ENCODE results near the gene BAX.

Gene BAX

DNA sequence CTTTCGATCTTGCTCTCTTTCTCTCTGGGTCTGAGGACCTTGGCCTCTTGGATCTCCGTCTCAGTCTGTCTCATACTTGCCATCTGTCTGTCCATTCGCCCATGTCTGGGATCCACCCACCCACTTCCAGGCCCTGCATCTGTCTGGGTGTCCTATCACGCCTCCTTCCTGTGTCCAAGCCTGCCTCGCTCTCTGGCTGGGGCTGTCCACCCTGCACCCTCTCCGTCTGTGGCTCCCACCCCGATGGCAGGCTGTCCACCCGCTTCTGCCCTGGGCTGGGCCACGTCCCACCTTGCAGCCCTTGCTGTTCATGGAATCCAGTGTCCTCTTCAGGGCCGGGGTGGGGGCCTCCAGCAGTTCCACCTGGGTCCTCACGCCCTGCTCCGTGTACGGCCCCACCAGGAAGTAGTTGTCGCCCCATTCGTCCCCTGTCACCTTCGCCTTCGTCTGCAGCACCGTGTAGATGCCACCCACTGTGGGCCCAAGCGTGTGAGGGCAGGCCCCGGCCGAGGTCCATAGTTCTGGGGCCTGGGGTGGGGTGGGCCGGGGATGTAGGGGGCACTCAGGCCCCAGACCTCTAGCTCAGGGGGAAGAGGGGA lies 36.4 kb downstream of the BAX start:
- no peak overlapping the region for H3K4me3 ChIP-seq (ENCODE audit: low read depth, low read length)
- TF ChIP-seq CTCF (IDR thresholded peaks at IDR 0.05; ENCODE audit: low read depth, low read length) (no peak), POLR2A (IDR thresholded peaks at IDR 0.05; ENCODE audit: extremely low read depth, insufficient read length) (no peak), MYC (IDR thresholded peaks at IDR 0.05; ENCODE audit: low read depth, low read length) (no peak), MAX (IDR thresholded peaks at IDR 0.05; ENCODE audit: low read depth, low read length) (no peak)
- no peak for DNase-seq (ENCODE audit: low read depth)

DNA sequence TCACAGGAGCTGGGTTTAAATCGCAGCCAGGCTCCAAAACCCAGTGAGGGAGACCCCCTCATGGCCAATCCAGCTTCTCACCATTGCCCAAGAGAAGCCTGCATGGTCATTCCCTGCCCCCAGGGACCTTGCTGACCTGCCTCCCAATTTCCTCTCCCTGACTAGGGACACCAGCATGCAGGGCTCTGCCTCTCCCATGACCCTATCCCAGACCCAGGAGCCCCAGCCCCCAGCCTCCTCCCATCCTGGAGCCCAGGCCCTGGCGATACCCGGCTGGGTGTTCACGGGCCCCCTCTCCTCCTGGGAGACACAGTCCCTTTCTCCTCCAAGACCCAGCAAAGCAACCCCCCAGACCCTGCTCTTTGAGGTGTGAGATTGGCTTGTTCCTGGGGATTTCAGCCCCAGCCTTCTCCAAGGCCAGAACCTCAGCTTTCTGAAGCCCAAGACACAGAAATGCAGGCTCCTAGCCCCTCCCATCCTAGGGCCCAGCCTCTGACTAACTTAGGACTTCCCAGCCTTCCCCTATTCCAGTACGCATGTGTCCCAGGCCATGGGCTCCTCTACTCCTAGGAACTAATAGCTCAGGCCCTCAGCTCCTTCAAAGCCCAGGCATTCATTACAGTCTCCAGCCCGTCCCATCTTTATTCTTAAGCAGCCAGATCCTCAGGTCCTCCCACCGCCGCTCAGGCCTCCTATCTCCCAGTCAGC lies 37.4 kb downstream of the BAX start:
- TF ChIP-seq MYC (IDR thresholded peaks at IDR 0.05; ENCODE audit: low read depth, low read length): no peak
- no peak for TF ChIP-seq CTCF (IDR thresholded peaks at IDR 0.05; ENCODE audit: low read depth, low read length)
- no peak for TF ChIP-seq POLR2A (IDR thresholded peaks at IDR 0.05; ENCODE audit: extremely low read depth, insufficient read length)
- no peak for TF ChIP-seq MAX (IDR thresholded peaks at IDR 0.05; ENCODE audit: low read depth, low read length)
- DNase-seq (ENCODE audit: low read depth): peak; percentile 62
- peak overlapping the region; percentile 92 for H3K4me3 ChIP-seq (ENCODE audit: low read depth, low read length)

- TF ChIP-seq POLR2A (IDR thresholded peaks at IDR 0.05; ENCODE audit: extremely low read depth, insufficient read length) (no peak), CTCF (IDR thresholded peaks at IDR 0.05; ENCODE audit: low read depth, low read length) (no peak), MYC (IDR thresholded peaks at IDR 0.05; ENCODE audit: low read depth, low read length) (no peak)
- H3K4me3 ChIP-seq (ENCODE audit: low read depth, low read length): peak overlapping the region; percentile 92
- DNase-seq (ENCODE audit: low read depth): no peak
Measured at GRCh38 chr19:48992581-48993174, 38.0 kb downstream of the BAX start.

DNA sequence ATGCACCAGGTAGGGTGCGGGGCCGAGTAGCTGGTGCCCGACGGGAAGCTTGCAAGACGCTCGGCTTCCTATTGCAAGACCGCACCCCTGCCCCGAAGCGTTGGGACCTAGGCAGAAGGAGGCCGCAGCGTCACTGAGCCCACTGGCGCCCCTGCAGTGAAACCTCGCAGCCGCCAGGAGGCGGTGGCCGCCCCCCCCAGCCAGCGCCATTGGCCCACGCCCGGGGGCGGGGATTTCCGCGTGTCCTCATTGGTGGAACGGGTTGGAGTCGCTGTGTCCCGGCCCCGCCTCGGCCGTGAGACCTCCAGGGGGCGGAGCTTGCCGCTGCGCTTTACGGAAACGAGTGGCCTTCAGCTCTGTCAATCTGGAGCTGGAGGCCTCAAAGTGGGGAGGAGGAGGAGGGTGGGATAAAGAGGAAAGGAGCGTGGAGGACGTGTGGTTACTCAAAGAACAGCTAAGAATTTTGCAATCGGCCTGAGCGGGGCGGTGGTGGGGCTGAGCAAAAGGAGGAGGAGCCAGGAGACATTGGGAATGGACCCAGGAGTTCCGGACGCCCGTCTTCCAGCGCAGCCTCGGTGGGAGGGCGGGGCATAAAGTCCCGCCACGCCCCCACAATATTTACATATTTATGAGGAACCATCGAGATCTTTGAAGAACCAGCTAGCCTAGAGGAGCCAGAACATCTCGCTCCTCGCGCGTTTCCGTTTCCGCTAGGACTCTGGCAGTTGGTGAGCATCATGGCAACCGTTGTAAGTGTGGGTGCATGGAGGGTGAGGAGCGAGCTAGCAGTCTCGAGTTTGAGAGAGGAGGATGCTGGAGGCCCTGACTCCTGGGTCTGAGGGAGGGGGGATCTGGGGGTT lies 38.7 kb downstream of the BAX start, which contains the start of the genes GYS1 and RUVBL2:
GYS1 (minus strand) TSS at position 135 of the 860 bp plus-strand sequence. CDS start 197 bp downstream, outside the sequence.
RUVBL2 (plus strand) TSS at position 713 of the 860 bp plus-strand sequence; CDS start at position 738, 25 bp downstream.
- TF ChIP-seq CTCF (IDR thresholded peaks at IDR 0.05; ENCODE audit: low read depth, low read length): peak; percentile 55
- peak; percentile 93 for TF ChIP-seq MYC (IDR thresholded peaks at IDR 0.05; ENCODE audit: low read depth, low read length)
- peak; percentile 95 for TF ChIP-seq POLR2A (IDR thresholded peaks at IDR 0.05; ENCODE audit: extremely low read depth, insufficient read length)
- peak; percentile 75 for TF ChIP-seq MAX (IDR thresholded peaks at IDR 0.05; ENCODE audit: low read depth, low read length)
- peak; percentile 99 for DNase-seq (ENCODE audit: low read depth)
- peak within 1 kb of the TSS; percentile 95 for H3K4me3 ChIP-seq (ENCODE audit: low read depth, low read length)

GRCh38 chr19:48994035-48994386 lies 39.3 kb downstream of the BAX start:
- H3K4me3 ChIP-seq (ENCODE audit: low read depth, low read length): peak overlapping the region; percentile 95
- TF ChIP-seq CTCF (IDR thresholded peaks at IDR 0.05; ENCODE audit: low read depth, low read length) (no peak), MAX (IDR thresholded peaks at IDR 0.05; ENCODE audit: low read depth, low read length) (no peak), MYC (IDR thresholded peaks at IDR 0.05; ENCODE audit: low read depth, low read length) (no peak), POLR2A (IDR thresholded peaks at IDR 0.05; ENCODE audit: extremely low read depth, insufficient read length) (no peak)
- no peak for DNase-seq (ENCODE audit: low read depth)
